ENCODE results near the gene DMPK. TPM values are rescaled to one million over a fixed set of nuclear protein-coding genes. Genes with fewer than 3 reads are reported as not detected.
A peak's percentile ranks its signal among the peaks of the same experiment; 100 is the strongest.

The DMPK gene
- total RNA-seq, 6 experiments from 2014 or later: 85.5 to 144 (median 102) TPM

GRCh38 chr19:45798995-45799517, 16.8 kb upstream of the DMPK start:
- peaks cover 1% of the 10 kb centered on the region; the same call in 1 of the 2 replicates for H3K27me3 Mint-ChIP-seq (ENCODE audit: insufficient read depth)
- peak overlapping the region; percentile 53 for H3K4me3 Mint-ChIP-seq
- H3K9me3 Mint-ChIP-seq: no peaks in the 10 kb centered on the region
- H3K36me3 Mint-ChIP-seq (ENCODE audit: low read depth): no peaks in the 10 kb centered on the region
- H3K4me1 Mint-ChIP-seq (ENCODE audit: low read depth): peaks cover 24% of the 10 kb centered on the region
- H3K27ac Mint-ChIP-seq: peak overlapping the region; percentile 68
- DNase-seq: peak; percentile 83
- peak; percentile 96 for TF ChIP-seq CTCF (IDR thresholded peaks at IDR 0.05)

DNA sequence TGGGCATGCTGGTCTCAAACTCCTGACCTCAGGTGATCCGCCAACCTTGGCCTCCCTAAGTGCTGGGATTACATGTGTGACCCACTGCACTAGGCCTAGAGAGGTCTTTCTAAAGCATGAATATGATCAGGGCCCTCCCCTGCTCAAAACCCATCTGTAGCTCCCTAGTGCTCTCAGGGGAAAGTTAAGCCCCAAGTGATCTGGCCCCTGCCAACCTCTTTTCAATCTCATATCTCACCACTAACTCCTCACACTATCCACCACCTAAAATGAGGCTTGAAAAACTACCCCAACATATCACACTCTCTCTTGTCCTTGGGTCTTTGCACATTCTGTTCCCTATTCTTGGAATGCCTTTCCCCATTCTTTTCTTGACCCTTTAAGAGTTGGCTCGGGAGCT, 12.3 kb upstream of the DMPK start:
- no peaks in the 10 kb centered on the region for H3K9me3 Mint-ChIP-seq
- peaks cover 15% of the 10 kb centered on the region for H3K36me3 Mint-ChIP-seq (ENCODE audit: low read depth)
- no peak overlapping the region for H3K4me3 Mint-ChIP-seq
- no peak overlapping the region; the same call in 1 of the 2 replicates for H3K27ac Mint-ChIP-seq
- peaks cover 38% of the 10 kb centered on the region for H3K4me1 Mint-ChIP-seq (ENCODE audit: low read depth)
- no peaks in the 10 kb centered on the region; the same call in 1 of the 2 replicates for H3K27me3 Mint-ChIP-seq (ENCODE audit: insufficient read depth)
- TF ChIP-seq CTCF (IDR thresholded peaks at IDR 0.05): no peak
- DNase-seq: no peak

DNA sequence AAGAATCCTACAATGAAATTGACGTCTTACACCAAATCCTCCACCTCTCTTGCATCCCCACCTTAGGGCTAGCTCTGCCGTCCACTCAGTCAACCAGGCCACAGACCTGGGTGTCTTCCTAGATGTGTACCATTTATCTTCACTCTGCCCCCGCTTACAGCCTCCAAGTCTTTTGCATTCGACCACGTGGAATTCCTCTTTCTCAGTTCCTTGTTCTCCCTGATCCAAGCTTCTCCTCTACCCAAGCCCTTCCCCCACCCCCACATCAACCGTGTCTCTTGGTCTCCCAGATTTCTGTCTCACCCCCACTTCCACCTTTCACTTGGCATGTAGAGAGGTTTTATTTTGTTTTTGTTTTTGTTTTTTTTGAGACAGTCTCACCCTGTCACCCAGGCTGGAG, 11.6 kb upstream of the DMPK start:
- Mint-ChIP-seq H3K9me3 (no peaks in the 10 kb centered on the region), H3K4me1 (ENCODE audit: low read depth) (peaks cover 31% of the 10 kb centered on the region), H3K27me3 (ENCODE audit: insufficient read depth) (no peaks in the 10 kb centered on the region; the same call in 1 of the 2 replicates), H3K4me3 (no peak overlapping the region), H3K27ac (peak overlapping the region; percentile 90), H3K36me3 (ENCODE audit: low read depth) (peaks cover 20% of the 10 kb centered on the region)
- TF ChIP-seq CTCF (IDR thresholded peaks at IDR 0.05): no peak
- no peak for DNase-seq

GRCh38 chr19:45793178-45793564, 10.9 kb upstream of the DMPK start:
- Mint-ChIP-seq H3K9me3 (no peaks in the 10 kb centered on the region), H3K27me3 (ENCODE audit: insufficient read depth) (no peaks in the 10 kb centered on the region; the same call in 1 of the 2 replicates), H3K27ac (peak overlapping the region; percentile 90), H3K36me3 (ENCODE audit: low read depth) (peaks cover 27% of the 10 kb centered on the region), H3K4me3 (peak overlapping the region; percentile 65), H3K4me1 (ENCODE audit: low read depth) (peaks cover 27% of the 10 kb centered on the region)
- TF ChIP-seq CTCF (IDR thresholded peaks at IDR 0.05): no peak
- DNase-seq: no peak

- Mint-ChIP-seq H3K4me1 (ENCODE audit: low read depth) (peaks cover 27% of the 10 kb centered on the region), H3K9me3 (no peaks in the 10 kb centered on the region), H3K36me3 (ENCODE audit: low read depth) (peaks cover 33% of the 10 kb centered on the region), H3K4me3 (peak within 1 kb of the TSS; percentile 99), H3K27ac (peak within 1 kb of the TSS; percentile 90), H3K27me3 (ENCODE audit: insufficient read depth) (peaks cover under 1% of the 10 kb centered on the region)
- DNase-seq: peak; percentile 99
- no peak for TF ChIP-seq CTCF (IDR thresholded peaks at IDR 0.05)
These were observed 10.3 kb upstream of the DMPK start, which contains the start of gene DMWD for GRCh38 chr19:45792470-45793177. DMWD (minus strand) TSS chr19:45792845; CDS start chr19:45792756, 89 bp downstream.

Measured in HFFc6 (cell line).